ENCODE measurements around the gene PSMF1.

DNA sequence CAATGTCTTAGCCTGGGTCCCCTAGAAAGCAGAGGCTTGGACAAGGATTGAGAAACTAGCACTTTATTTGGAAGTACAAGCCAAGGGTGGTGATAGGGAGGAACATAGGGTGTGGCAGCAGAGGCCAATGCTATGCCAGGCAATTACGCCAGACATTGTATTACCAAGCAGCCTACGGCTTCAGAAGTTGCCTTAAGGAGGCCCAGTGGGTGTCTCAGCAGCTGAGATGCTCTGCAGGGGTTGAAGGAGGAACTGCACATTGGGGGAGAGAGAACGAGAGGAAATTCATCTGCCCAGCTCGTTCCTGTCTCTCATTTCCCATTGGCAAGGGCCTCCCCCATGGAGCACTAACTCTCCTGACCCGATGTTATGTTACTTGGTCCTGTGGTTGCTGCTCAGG, 85.7 kb downstream of the PSMF1 start:
- TF ChIP-seq, protein P1, sequence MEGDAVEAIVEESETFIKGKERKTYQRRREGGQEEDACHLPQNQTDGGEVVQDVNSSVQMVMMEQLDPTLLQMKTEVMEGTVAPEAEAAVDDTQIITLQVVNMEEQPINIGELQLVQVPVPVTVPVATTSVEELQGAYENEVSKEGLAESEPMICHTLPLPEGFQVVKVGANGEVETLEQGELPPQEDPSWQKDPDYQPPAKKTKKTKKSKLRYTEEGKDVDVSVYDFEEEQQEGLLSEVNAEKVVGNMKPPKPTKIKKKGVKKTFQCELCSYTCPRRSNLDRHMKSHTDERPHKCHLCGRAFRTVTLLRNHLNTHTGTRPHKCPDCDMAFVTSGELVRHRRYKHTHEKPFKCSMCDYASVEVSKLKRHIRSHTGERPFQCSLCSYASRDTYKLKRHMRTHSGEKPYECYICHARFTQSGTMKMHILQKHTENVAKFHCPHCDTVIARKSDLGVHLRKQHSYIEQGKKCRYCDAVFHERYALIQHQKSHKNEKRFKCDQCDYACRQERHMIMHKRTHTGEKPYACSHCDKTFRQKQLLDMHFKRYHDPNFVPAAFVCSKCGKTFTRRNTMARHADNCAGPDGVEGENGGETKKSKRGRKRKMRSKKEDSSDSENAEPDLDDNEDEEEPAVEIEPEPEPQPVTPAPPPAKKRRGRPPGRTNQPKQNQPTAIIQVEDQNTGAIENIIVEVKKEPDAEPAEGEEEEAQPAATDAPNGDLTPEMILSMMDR (IDR thresholded peaks at IDR 0.05): no peak
- no peak for TF ChIP-seq POLR2A (IDR thresholded peaks at IDR 0.05)
